SK-N-SH treated with all-trans-retinoic acid at 6 μM for 48 hours (cell line): ENCODE results near the gene NAA30.

ENCODE experiments used
- ATAC-seq: fragments of 200-7000 bp; cut with Tn5 transposase; 3 replicates; pipeline ENCODE4 v1.9.1; 2020; ENCODE audit warnings: mild to moderate bottlenecking, moderate library complexity
- ARNTL ChIP-seq: fragments of 450-650 bp; formaldehyde crosslinking; IDR thresholded peaks from 2 replicates; pipeline ENCODE4 v1.5.0; 2020; ENCODE audit warnings: low read depth, mild to moderate bottlenecking, moderate library complexity, borderline replicate concordance
- BACH2 ChIP-seq: fragments of 250-450 bp; sonication (Bioruptor Pico); IDR thresholded peaks from 2 replicates; pipeline ENCODE4 v1.9.0; 2021; ENCODE audit warnings: mild to moderate bottlenecking, borderline replicate concordance
- CSDC2 ChIP-seq: fragments of 250-450 bp; sonication (Bioruptor Pico); IDR thresholded peaks from 2 replicates; pipeline ENCODE4 v1.5.0; 2020; ENCODE audit warnings: mild to moderate bottlenecking, moderate library complexity
- ESRRG ChIP-seq: fragments of 250-450 bp; sonication (Bioruptor Pico); IDR thresholded peaks from 2 replicates; pipeline ENCODE4 v1.6.1; 2021; ENCODE audit warnings: mild to moderate bottlenecking
- GLIS3 ChIP-seq: fragments of 250-450 bp; sonication (Bioruptor Pico); IDR thresholded peaks from 2 replicates; pipeline ENCODE4 v1.5.0; 2020; ENCODE audit warnings: mild to moderate bottlenecking, moderate library complexity
- ISL1 ChIP-seq: fragments of 250-450 bp; sonication (Bioruptor Pico); IDR thresholded peaks from 2 replicates; pipeline ENCODE4 v2.1.2; 2022; ENCODE audit warnings: mild to moderate bottlenecking, moderate library complexity
- OSR1 ChIP-seq: fragments of 250-450 bp; sonication (Bioruptor Pico); IDR thresholded peaks from 2 replicates; pipeline ENCODE4 v1.8.0; 2022; ENCODE audit warnings: moderate library complexity, mild to moderate bottlenecking, inconsistent platforms
- PATZ1 ChIP-seq: fragments of 250-450 bp; sonication (Bioruptor Pico); IDR thresholded peaks from 2 replicates; pipeline ENCODE4 v1.8.0; 2020; ENCODE audit warnings: mild to moderate bottlenecking, moderate library complexity, borderline replicate concordance
- POU6F1 ChIP-seq: fragments of 250-450 bp; sonication (Bioruptor Pico); IDR thresholded peaks from 2 replicates; pipeline ENCODE4 v1.8.0; 2021; ENCODE audit warnings: low read depth, mild to moderate bottlenecking, moderate library complexity, borderline replicate concordance
- SNAI2 ChIP-seq: fragments of 250-450 bp; sonication (Bioruptor Pico); IDR thresholded peaks from 2 replicates; pipeline ENCODE4 v1.5.0; 2020; ENCODE audit warnings: mild to moderate bottlenecking, moderate library complexity
- TCF4 ChIP-seq: fragments of 250-450 bp; sonication (Bioruptor Pico); IDR thresholded peaks from 2 replicates; pipeline ENCODE4 v1.8.0; 2021; ENCODE audit warnings: mild to moderate bottlenecking, moderate library complexity, borderline replicate concordance
- TOX ChIP-seq: fragments of 250-450 bp; sonication (Bioruptor Pico); IDR thresholded peaks from 2 replicates; pipeline ENCODE4 v1.8.0; 2021; ENCODE audit warnings: mild to moderate bottlenecking, moderate library complexity, borderline replicate concordance
- ZC3H10 ChIP-seq: fragments of 250-450 bp; sonication (Bioruptor Pico); IDR thresholded peaks from 2 replicates; pipeline ENCODE4 v1.5.1; 2021; ENCODE audit warnings: mild to moderate bottlenecking, moderate library complexity
- ZFP3 ChIP-seq: fragments of 250-450 bp; sonication (Bioruptor Pico); IDR thresholded peaks from 2 replicates; pipeline ENCODE4 v1.5.0; 2020; ENCODE audit warnings: mild to moderate bottlenecking, moderate library complexity
- ZFP30 ChIP-seq: fragments of 450-650 bp; formaldehyde crosslinking; IDR thresholded peaks from 2 replicates; pipeline ENCODE4 v1.5.0; 2022; ENCODE audit warnings: mild to moderate bottlenecking, moderate library complexity
- ZNF565 ChIP-seq: fragments of 450-650 bp; formaldehyde crosslinking; conservative IDR thresholded peaks from 2 replicates; pipeline ENCODE4 v1.5.0; 2020; ENCODE audit warnings: low read depth, mild to moderate bottlenecking, moderate library complexity
- ZNF70 ChIP-seq: fragments of 450-650 bp; formaldehyde crosslinking; IDR thresholded peaks from 2 replicates; pipeline ENCODE4 v1.5.0; 2020; ENCODE audit warnings: mild to moderate bottlenecking, moderate library complexity
- TF ChIP-seq, protein P1 (sequence below): fragments of 250-450 bp; sonication (Bioruptor Pico); IDR thresholded peaks from 2 replicates; pipeline ENCODE4 v1.5.0; 2020; ENCODE audit warnings: mild to moderate bottlenecking, moderate library complexity
- TF ChIP-seq, protein P2 (sequence below): fragments of 250-450 bp; sonication (Bioruptor Pico); IDR thresholded peaks from 2 replicates; pipeline ENCODE4 v1.5.1; 2021; ENCODE audit warnings: mild to moderate bottlenecking, moderate library complexity
- TF ChIP-seq, protein P3 (sequence below): fragments of 250-450 bp; sonication (Bioruptor Pico); IDR thresholded peaks from 2 replicates; pipeline ENCODE4 v1.5.1; 2020; ENCODE audit warnings: low read depth, mild to moderate bottlenecking, moderate library complexity

The NAA30 gene

DNA sequence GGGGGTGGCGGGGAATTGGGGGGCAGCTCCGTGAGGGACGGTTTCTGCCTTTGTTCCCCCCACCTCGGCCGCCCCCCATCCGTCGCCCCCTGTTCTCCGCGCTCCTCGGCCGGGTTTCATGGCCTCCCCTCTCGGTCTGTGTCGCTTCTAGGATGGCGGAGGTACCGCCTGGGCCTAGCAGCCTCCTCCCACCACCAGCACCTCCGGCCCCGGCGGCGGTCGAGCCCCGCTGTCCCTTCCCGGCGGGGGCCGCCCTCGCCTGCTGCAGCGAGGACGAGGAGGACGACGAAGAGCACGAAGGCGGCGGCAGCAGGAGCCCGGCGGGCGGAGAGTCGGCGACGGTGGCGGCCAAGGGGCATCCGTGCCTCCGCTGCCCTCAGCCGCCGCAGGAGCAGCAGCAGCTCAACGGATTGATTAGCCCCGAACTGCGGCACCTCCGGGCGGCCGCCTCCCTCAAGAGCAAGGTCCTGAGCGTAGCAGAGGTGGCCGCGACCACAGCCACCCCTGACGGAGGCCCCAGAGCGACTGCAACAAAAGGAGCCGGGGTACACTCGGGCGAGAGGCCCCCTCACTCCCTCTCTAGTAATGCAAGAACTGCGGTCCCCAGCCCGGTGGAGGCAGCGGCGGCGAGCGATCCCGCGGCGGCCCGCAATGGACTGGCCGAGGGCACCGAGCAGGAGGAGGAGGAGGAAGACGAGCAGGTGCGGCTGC is 575 bp downstream of the NAA30 start:
- peak; percentile 75 for ATAC-seq
- no peak for TF ChIP-seq ZNF565 (CRISPR knock-in tag)
- no peak for TF ChIP-seq SNAI2 (CRISPR knock-in tag)
- no peak for TF ChIP-seq ESRRG (CRISPR knock-in tag)
- TF ChIP-seq, protein P1, sequence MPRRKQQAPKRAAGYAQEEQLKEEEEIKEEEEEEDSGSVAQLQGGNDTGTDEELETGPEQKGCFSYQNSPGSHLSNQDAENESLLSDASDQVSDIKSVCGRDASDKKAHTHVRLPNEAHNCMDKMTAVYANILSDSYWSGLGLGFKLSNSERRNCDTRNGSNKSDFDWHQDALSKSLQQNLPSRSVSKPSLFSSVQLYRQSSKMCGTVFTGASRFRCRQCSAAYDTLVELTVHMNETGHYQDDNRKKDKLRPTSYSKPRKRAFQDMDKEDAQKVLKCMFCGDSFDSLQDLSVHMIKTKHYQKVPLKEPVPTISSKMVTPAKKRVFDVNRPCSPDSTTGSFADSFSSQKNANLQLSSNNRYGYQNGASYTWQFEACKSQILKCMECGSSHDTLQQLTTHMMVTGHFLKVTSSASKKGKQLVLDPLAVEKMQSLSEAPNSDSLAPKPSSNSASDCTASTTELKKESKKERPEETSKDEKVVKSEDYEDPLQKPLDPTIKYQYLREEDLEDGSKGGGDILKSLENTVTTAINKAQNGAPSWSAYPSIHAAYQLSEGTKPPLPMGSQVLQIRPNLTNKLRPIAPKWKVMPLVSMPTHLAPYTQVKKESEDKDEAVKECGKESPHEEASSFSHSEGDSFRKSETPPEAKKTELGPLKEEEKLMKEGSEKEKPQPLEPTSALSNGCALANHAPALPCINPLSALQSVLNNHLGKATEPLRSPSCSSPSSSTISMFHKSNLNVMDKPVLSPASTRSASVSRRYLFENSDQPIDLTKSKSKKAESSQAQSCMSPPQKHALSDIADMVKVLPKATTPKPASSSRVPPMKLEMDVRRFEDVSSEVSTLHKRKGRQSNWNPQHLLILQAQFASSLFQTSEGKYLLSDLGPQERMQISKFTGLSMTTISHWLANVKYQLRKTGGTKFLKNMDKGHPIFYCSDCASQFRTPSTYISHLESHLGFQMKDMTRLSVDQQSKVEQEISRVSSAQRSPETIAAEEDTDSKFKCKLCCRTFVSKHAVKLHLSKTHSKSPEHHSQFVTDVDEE, result no peak
- TF ChIP-seq TOX (CRISPR knock-in tag), result no peak

GRCh38 chr14:57391517-57392195 is 1.3 kb downstream of the NAA30 start:
- peak; percentile 37 for ATAC-seq
- TF ChIP-seq ARNTL (no peak), SNAI2 (CRISPR knock-in tag) (no peak), TOX (CRISPR knock-in tag) (no peak), ZC3H10 (no peak), POU6F1 (CRISPR knock-in tag) (no peak), ESRRG (CRISPR knock-in tag) (no peak), OSR1 (CRISPR knock-in tag) (no peak), TCF4 (CRISPR knock-in tag) (no peak), GLIS3 (no peak), CSDC2 (no peak), ZFP3 (no peak), PATZ1 (CRISPR knock-in tag) (no peak), ISL1 (CRISPR knock-in tag) (no peak)
- TF ChIP-seq, protein P2, sequence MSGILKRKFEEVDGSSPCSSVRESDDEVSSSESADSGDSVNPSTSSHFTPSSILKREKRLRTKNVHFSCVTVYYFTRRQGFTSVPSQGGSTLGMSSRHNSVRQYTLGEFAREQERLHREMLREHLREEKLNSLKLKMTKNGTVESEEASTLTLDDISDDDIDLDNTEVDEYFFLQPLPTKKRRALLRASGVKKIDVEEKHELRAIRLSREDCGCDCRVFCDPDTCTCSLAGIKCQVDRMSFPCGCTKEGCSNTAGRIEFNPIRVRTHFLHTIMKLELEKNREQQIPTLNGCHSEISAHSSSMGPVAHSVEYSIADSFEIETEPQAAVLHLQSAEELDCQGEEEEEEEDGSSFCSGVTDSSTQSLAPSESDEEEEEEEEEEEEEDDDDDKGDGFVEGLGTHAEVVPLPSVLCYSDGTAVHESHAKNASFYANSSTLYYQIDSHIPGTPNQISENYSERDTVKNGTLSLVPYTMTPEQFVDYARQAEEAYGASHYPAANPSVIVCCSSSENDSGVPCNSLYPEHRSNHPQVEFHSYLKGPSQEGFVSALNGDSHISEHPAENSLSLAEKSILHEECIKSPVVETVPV (CRISPR knock-in tag), result no peak
- TF ChIP-seq, protein P1, result no peak

DNA sequence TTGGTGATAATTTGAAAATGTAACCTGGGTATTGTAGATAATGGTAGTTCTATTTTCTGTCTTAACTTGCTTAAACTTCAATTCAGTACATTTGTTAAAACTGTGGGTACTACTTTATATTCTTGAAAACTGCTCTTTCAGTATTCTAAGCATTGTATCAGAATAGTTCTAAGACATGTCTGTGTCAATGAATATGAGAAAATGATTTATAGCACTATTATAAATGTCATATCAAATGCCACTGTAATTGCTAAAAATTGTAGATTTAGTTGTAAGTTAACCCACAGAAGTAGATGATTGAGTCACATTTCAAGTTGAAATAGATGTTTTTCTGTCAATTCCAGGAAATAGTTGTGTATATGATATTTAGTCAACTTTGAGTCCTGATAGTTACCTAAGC is 2.4 kb downstream of the NAA30 start:
- ATAC-seq, result no peak
- TF ChIP-seq CSDC2, result no peak
- no peak for TF ChIP-seq ZNF70 (CRISPR knock-in tag)
- TF ChIP-seq, protein P3, sequence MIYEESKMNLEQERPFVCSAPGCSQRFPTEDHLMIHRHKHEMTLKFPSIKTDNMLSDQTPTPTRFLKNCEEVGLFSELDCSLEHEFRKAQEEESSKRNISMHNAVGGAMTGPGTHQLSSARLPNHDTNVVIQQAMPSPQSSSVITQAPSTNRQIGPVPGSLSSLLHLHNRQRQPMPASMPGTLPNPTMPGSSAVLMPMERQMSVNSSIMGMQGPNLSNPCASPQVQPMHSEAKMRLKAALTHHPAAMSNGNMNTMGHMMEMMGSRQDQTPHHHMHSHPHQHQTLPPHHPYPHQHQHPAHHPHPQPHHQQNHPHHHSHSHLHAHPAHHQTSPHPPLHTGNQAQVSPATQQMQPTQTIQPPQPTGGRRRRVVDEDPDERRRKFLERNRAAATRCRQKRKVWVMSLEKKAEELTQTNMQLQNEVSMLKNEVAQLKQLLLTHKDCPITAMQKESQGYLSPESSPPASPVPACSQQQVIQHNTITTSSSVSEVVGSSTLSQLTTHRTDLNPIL, result no peak
- no peak for TF ChIP-seq ZFP30 (CRISPR knock-in tag)
- no peak for TF ChIP-seq POU6F1 (CRISPR knock-in tag)
- no peak for TF ChIP-seq ISL1 (CRISPR knock-in tag)
- TF ChIP-seq ZFP3, result no peak
- TF ChIP-seq, protein P2 (CRISPR knock-in tag), result no peak
- no peak for TF ChIP-seq BACH2 (CRISPR knock-in tag)
